DOHH2 (cell line): ENCODE results near the gene ZFP57.
"Not testable (repeated sequence)": the region's sequence is repeated elsewhere in the genome, so short reads cannot be mapped to it uniquely, and the experiment has no call there.

Experiments
- H3F3A ChIP-seq: fragments of 200-600 bp; sonication (generic), shearing (Covaris generic); 2 replicates; pipeline ENCODE4 v1.6.0; 2016; ENCODE audit warnings: antibody characterized with exemption, mild to moderate bottlenecking; ENCODE audit not compliant: control insufficient read depth, insufficient read depth
- H3K27ac ChIP-seq: fragments of 200-600 bp; sonication (generic); 2 replicates; pipeline ENCODE4 v1.5.1; 2014; ENCODE audit warnings: low read depth, mild to moderate bottlenecking, low read length, moderate library complexity
- H3K27me3 ChIP-seq: fragments of 200-600 bp; sonication (generic); 2 replicates; pipeline ENCODE4 v1.6.1; 2014; ENCODE audit warnings: mild to moderate bottlenecking, low read length, mixed read lengths; ENCODE audit not compliant: control insufficient read depth
- H3K36me3 ChIP-seq: fragments of 200-600 bp; sonication (generic); 2 replicates; pipeline ENCODE4 v1.6.1; 2014; ENCODE audit warnings: mild to moderate bottlenecking, low read length, moderate library complexity, mixed read lengths; ENCODE audit not compliant: control insufficient read depth
- H3K4me1 ChIP-seq: fragments of 200-600 bp; sonication (generic); 2 replicates; pipeline ENCODE4 v1.6.1; 2014; ENCODE audit warnings: mild to moderate bottlenecking, low read length, mixed read lengths; ENCODE audit not compliant: control insufficient read depth
- H3K4me2 ChIP-seq: fragments of 200-600 bp; sonication (generic); 2 replicates; pipeline ENCODE4 v1.6.0; 2014; ENCODE audit warnings: mild to moderate bottlenecking, low read length, moderate library complexity
- H3K4me3 ChIP-seq: fragments of 200-600 bp; sonication (generic); 2 replicates; pipeline ENCODE4 v1.5.1; 2014; ENCODE audit warnings: mild to moderate bottlenecking, low read length, mixed read lengths
- H3K79me2 ChIP-seq: fragments of 200-600 bp; sonication (generic); 2 replicates; pipeline ENCODE4 v1.6.1; 2014; ENCODE audit warnings: mild to moderate bottlenecking, low read length, mixed read lengths; ENCODE audit not compliant: control insufficient read depth
- H3K9me2 ChIP-seq: fragments of 200-600 bp; sonication (generic); replicated peaks from 2 replicates; pipeline ENCODE4 v1.6.1; 2014; ENCODE audit warnings: mild to moderate bottlenecking, low read length, mixed read lengths; ENCODE audit not compliant: control insufficient read depth
- H3K9me3 ChIP-seq: fragments of 200-600 bp; sonication (generic); 2 replicates; pipeline ENCODE4 v1.6.1; 2014; ENCODE audit warnings: antibody characterized with exemption, low read length, mixed read lengths; ENCODE audit not compliant: control insufficient read depth, insufficient read depth
- H4K20me1 ChIP-seq: fragments of 200-600 bp; sonication (generic); 2 replicates; pipeline ENCODE4 v1.6.0; 2014; ENCODE audit warnings: low read depth, mild to moderate bottlenecking, antibody characterized with exemption, low read length, moderate library complexity; ENCODE audit not compliant: control insufficient read depth, insufficient read depth
- CTCF ChIP-seq: fragments of 200-600 bp; sonication (generic); IDR thresholded peaks from one replicate; pipeline ENCODE4 v1.5.1; 2014; ENCODE audit warnings: antibody characterized with exemption, mild to moderate bottlenecking, low read depth, low read length; ENCODE audit not compliant: poor library complexity, severe bottlenecking
- EZH2phosphoT487 ChIP-seq: fragments of 200-600 bp; sonication (generic); IDR thresholded peaks from 2 replicates; pipeline ENCODE4 v1.6.1; 2017; ENCODE audit warnings: borderline replicate concordance, mild to moderate bottlenecking, antibody characterized with exemption, low read length, moderate library complexity, mixed read lengths

The ZFP57 gene

DNA sequence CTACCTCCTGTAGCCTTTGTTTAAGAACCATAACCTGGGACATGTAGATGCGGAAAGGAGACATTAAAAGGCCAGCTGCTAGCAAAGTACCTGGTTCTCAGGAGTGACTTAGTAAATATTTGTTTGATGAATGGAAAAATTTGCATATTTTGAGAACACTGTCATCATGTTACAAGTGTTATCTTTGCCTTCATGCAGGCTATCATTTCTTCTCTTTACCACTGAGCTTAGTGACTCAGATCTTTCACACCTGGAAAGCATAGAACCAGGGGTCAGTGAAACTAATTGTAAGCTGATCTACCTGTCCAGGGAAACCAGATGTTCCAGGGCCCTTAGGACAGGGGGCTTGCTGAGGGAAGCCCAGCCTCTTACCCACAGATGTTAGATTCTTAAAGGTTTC lies 5.4 kb downstream of the ZFP57 start:
- Histone ChIP-seq H3K27me3 (no peaks in the 10 kb centered on the region), H4K20me1 (no peaks in the 10 kb centered on the region), H3K79me2 (no peaks in the 10 kb centered on the region), H3K4me1 (no peaks in the 10 kb centered on the region), H3F3A (no peaks in the 10 kb centered on the region), H3K9me3 (no peaks in the 10 kb centered on the region), H3K27ac (no peak overlapping the region), H3K4me2 (no peak overlapping the region), H3K4me3 (no peak overlapping the region), H3K9me2 (no peaks in the 10 kb centered on the region), H3K36me3 (no peaks in the 10 kb centered on the region)
- TF ChIP-seq CTCF (no peak), EZH2phosphoT487 (no peak)

- TF ChIP-seq EZH2phosphoT487 (no peak), CTCF (no peak)
- no peaks in the 10 kb centered on the region for H3K36me3 ChIP-seq
- H3K4me3 ChIP-seq, result no peak overlapping the region
- no peaks in the 10 kb centered on the region for H3K9me3 ChIP-seq
- H3K79me2 ChIP-seq, result no peaks in the 10 kb centered on the region
- H3K27ac ChIP-seq, result no peak overlapping the region
- no peaks in the 10 kb centered on the region for H3K4me1 ChIP-seq
- H3K9me2 ChIP-seq, result no peaks in the 10 kb centered on the region
- no peaks in the 10 kb centered on the region for H3K27me3 ChIP-seq
- no peaks in the 10 kb centered on the region for H4K20me1 ChIP-seq
- H3K4me2 ChIP-seq, result no peak overlapping the region
- no peaks in the 10 kb centered on the region for H3F3A ChIP-seq
Measured at GRCh38 chr6:29674008-29674407, 6.9 kb downstream of the ZFP57 start.

DNA sequence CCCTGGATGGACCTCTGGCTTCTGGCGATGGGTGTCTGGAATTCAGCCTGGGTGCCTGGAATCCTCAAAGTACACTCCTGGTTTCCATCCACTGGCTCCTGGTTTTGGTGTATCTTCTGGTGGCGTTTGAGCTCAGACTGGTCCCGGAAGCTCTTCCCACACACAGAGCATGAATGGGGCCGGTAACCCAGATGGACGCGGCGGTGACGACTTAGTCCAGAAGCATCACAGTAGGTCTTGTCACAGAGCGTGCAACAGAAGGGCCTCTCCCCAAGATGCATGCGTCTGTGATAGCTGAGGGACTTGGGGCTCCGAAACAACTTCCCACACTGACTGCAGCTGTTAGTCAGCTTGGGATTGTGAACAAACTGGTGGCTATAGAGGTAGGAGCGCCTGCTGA lies 7.8 kb downstream of the ZFP57 start:
- H3K9me2 ChIP-seq, result no peaks in the 10 kb centered on the region
- no peaks in the 10 kb centered on the region for H3K79me2 ChIP-seq
- H3K4me3 ChIP-seq, result no peak overlapping the region
- H3K36me3 ChIP-seq, result no peaks in the 10 kb centered on the region
- H3K27me3 ChIP-seq, result no peaks in the 10 kb centered on the region
- H4K20me1 ChIP-seq, result no peaks in the 10 kb centered on the region
- TF ChIP-seq CTCF (no peak), EZH2phosphoT487 (no peak)
- no peak overlapping the region for H3K27ac ChIP-seq
- no peaks in the 10 kb centered on the region for H3K9me3 ChIP-seq
- no peaks in the 10 kb centered on the region for H3F3A ChIP-seq
- no peak overlapping the region for H3K4me2 ChIP-seq
- no peaks in the 10 kb centered on the region for H3K4me1 ChIP-seq

- H3K79me2 ChIP-seq, H3K36me3 ChIP-seq, H3K4me2 ChIP-seq, H3K27me3 ChIP-seq, H3K9me2 ChIP-seq, H3F3A ChIP-seq, H3K27ac ChIP-seq, H3K4me3 ChIP-seq, H3K9me3 ChIP-seq, H4K20me1 ChIP-seq, H3K4me1 ChIP-seq: not testable (repeated sequence)
Measured at GRCh38 chr6:29672116-29672515, 8.8 kb downstream of the ZFP57 start.
